ENCODE data around the gene PPFIA3. TPM values are rescaled to one million over a fixed set of nuclear protein-coding genes. Genes with fewer than 3 reads are reported as not detected.

Gene PPFIA3
- total and polyA plus RNA-seq, 2 experiments from 2014 or later, result 25.4 to 29.7 TPM

- TF ChIP-seq ZNF462 (CRISPR knock-in tag; IDR thresholded peaks at IDR 0.05) (no peak), POLR2AphosphoS5 (IDR thresholded peaks at IDR 0.05; ENCODE audit: low read depth) (no peak), REST (IDR thresholded peaks at IDR 0.05; ENCODE audit: unreplicated experiment) (no peak), ZNF114 (CRISPR knock-in tag; IDR thresholded peaks at IDR 0.05) (no peak), CREB1 (CRISPR knock-in tag; IDR thresholded peaks at IDR 0.05; ENCODE audit: low read depth) (no peak)
Observed at GRCh38 chr19:49085868-49086232, 33.5 kb upstream of the PPFIA3 start (continued).

GRCh38 chr19:49086296-49086695 is 33.0 kb upstream of the PPFIA3 start:
- H3K27ac ChIP-seq (ENCODE audit: low read depth), result peak overlapping the region; percentile 93; the same call in 1 of the 2 replicates
- H3K36me3 ChIP-seq (ENCODE audit: insufficient read depth), result peaks cover 39% of the 10 kb centered on the region
- Mint-ChIP-seq H3K27ac (peak overlapping the region; percentile 96), H3K27me3 (ENCODE audit: insufficient read depth, low read depth, poor library complexity) (peaks cover 14% of the 10 kb centered on the region), H3K36me3 (ENCODE audit: low read depth) (peaks cover 49% of the 10 kb centered on the region), H3K9me3 (peaks cover 2% of the 10 kb centered on the region; the same call in 2 of the 3 replicates), H3K4me3 (peak overlapping the region; percentile 98), H3K4me1 (peaks cover 16% of the 10 kb centered on the region)
- H3K4me3 ChIP-seq, result peak overlapping the region; percentile 86
- no peaks in the 10 kb centered on the region for H3K9me2 ChIP-seq (ENCODE audit: insufficient read depth)
- peaks cover 13% of the 10 kb centered on the region for H3K4me1 ChIP-seq (ENCODE audit: insufficient read depth)
- no peak for DNase-seq (ENCODE audit: low spot score)
- ATAC-seq, result no peak
- peaks cover 54% of the 10 kb centered on the region for H3K79me2 ChIP-seq (replicated peaks; ENCODE audit: insufficient read depth)
- H3F3A ChIP-seq (replicated peaks; ENCODE audit: low read depth), result peaks cover 22% of the 10 kb centered on the region
- peak overlapping the region; percentile 89 for H3K4me2 ChIP-seq
- H2AFZ ChIP-seq, result no peak overlapping the region
- TF ChIP-seq ZNF331 (CRISPR knock-in tag; IDR thresholded peaks at IDR 0.05; ENCODE audit: low read depth) (no peak), NANOG (IDR thresholded peaks at IDR 0.05; ENCODE audit: borderline replicate concordance) (no peak), CTCF (conservative IDR thresholded peaks at IDR 0.05; ENCODE audit: low read depth in 2 of 2) (no peak)
- H4K20me1 ChIP-seq (replicated peaks; ENCODE audit: insufficient read depth), result peaks cover 38% of the 10 kb centered on the region
- no peaks in the 10 kb centered on the region for H3K27me3 ChIP-seq (ENCODE audit: insufficient read depth)
